Right ventricle myocardium inferior (tissue), 1 donor: ENCODE data around the gene ANKRD17. TPM values are rescaled to one million over a fixed set of nuclear protein-coding genes. Genes with fewer than 3 reads are reported as not detected.
"Not testable (repeated sequence)": the region's sequence is repeated elsewhere in the genome, so short reads cannot be mapped to it uniquely, and the experiment has no call there.

Experiments used
- ATAC-seq: fragments of 200-7000 bp; cut with Tn5 transposase; one replicate; pipeline ENCODE4 v1.9.1; 2020; ENCODE audit warnings: mild to moderate bottlenecking, moderate library complexity
- DNase-seq: peaks from one replicate; pipeline ENCODE4 v3.0.0; 2021; ENCODE audit errors: missing footprints
- intact Hi-C: fragments of 100-400 bp; cut with DNase I; formaldehyde crosslinking; loops from one replicate; pipeline ENCODE4 v1.11.0; 2022
- total RNA-seq: library from RNA; stranded (reverse); fragmentation: NEBNext Ultra II Directional; extraction: Animal tissue kit (Norgen Biotek cat#: 25700); gene quantifications from one replicate; pipeline ENCODE4 v1.2.1, GENCODE V29; 2021
- donor health status: DM: no; HTN: yes; CAD: no; lungs with severe emphysema.

Gene ANKRD17
- total RNA-seq, 1 donor from 2014 or later, result 50.7 TPM

GRCh38 chr4:73220815-73221214, 37.8 kb downstream of the ANKRD17 start:
- ATAC-seq, result no peak
- intact Hi-C loops, result loop anchor here (5.0 kb wide), 1 partner anchor 36 kb away; the partner anchor contains the start of gene ANKRD17

GRCh38 chr4:73213916-73214653, 44.5 kb downstream of the ANKRD17 start:
- ATAC-seq (no peak), DNase-seq (no peak)
- intact Hi-C loops, result no loop called here

More at GRCh38 chr4:73220815-73221214, 37.8 kb downstream of the ANKRD17 start:
- DNase-seq, result no peak

- DNase-seq, result no peak
- intact Hi-C loops, result no loop called here
- no peak for ATAC-seq
Measured at GRCh38 chr4:73212982-73213730, 45.4 kb downstream of the ANKRD17 start.

GRCh38 chr4:73211968-73212367, 46.6 kb downstream of the ANKRD17 start:
- DNase-seq, result no peak
- intact Hi-C loops, result no loop called here
- no peak for ATAC-seq

- DNase-seq (no peak), ATAC-seq (no peak)
- intact Hi-C loops, result no loop called here
Measured at GRCh38 chr4:73208376-73208775, 50.2 kb downstream of the ANKRD17 start.

- DNase-seq (no peak), ATAC-seq (no peak)
- intact Hi-C loops, result no loop called here
Measured at GRCh38 chr4:73206236-73206635, 52.4 kb downstream of the ANKRD17 start.

GRCh38 chr4:73205482-73205881, 53.1 kb downstream of the ANKRD17 start:
- intact Hi-C loops, result no loop called here
- DNase-seq (no peak), ATAC-seq (no peak)

GRCh38 chr4:73203976-73204375, 54.6 kb downstream of the ANKRD17 start:
- intact Hi-C loops, ATAC-seq: not testable (repeated sequence)

GRCh38 chr4:73197220-73197619, 61.4 kb downstream of the ANKRD17 start:
- intact Hi-C loops, result no loop called here
- ATAC-seq (no peak), DNase-seq (no peak)

More at GRCh38 chr4:73203976-73204375, 54.6 kb downstream of the ANKRD17 start:
- DNase-seq, result not testable (repeated sequence)

- no peak for DNase-seq
- no peak for ATAC-seq
- intact Hi-C loops, result no loop called here
Measured at GRCh38 chr4:73194064-73194463, 64.5 kb downstream of the ANKRD17 start.

GRCh38 chr4:73193659-73194058, 64.9 kb downstream of the ANKRD17 start:
- intact Hi-C loops, result no loop called here
- DNase-seq (no peak), ATAC-seq (no peak)

GRCh38 chr4:73193155-73193554, 65.4 kb downstream of the ANKRD17 start:
- ATAC-seq (no peak), DNase-seq (no peak)
- intact Hi-C loops, result no loop called here

- no peak for DNase-seq
- ATAC-seq, result no peak
Measured at GRCh38 chr4:73189274-73189810, 69.3 kb downstream of the ANKRD17 start.

GRCh38 chr4:73187325-73187724, 71.3 kb downstream of the ANKRD17 start:
- DNase-seq (no peak), ATAC-seq (no peak)
- intact Hi-C loops, result no loop called here

More at GRCh38 chr4:73189274-73189810, 69.3 kb downstream of the ANKRD17 start:
- intact Hi-C loops, result no loop called here

- DNase-seq (no peak), ATAC-seq (no peak)
- intact Hi-C loops, result no loop called here
Measured at GRCh38 chr4:73185903-73186302, 72.7 kb downstream of the ANKRD17 start.

- intact Hi-C loops, result no loop called here
- DNase-seq (no peak), ATAC-seq (no peak)
Measured at GRCh38 chr4:73181231-73181630, 77.4 kb downstream of the ANKRD17 start.

GRCh38 chr4:73178389-73178788, 80.2 kb downstream of the ANKRD17 start:
- ATAC-seq (no peak), DNase-seq (no peak)
- intact Hi-C loops, result no loop called here

- intact Hi-C loops, result no loop called here
- DNase-seq, result no peak
- ATAC-seq, result no peak
Measured at GRCh38 chr4:73172161-73172560, 86.4 kb downstream of the ANKRD17 start.

GRCh38 chr4:73170518-73171198, 87.9 kb downstream of the ANKRD17 start:
- intact Hi-C loops, result no loop called here
- ATAC-seq (no peak), DNase-seq (no peak)
